CD14-positive monocyte (primary cell): ENCODE data around the gene UNKL. TPM values are rescaled to one million over a fixed set of nuclear protein-coding genes. Genes with fewer than 3 reads are reported as not detected.
A peak's percentile ranks its signal among the peaks of the same experiment; 100 is the strongest.

Experiments
- DNase-seq, 3 donors: peaks; one replicate each; pipeline ENCODE4 v3.0.0-alpha.2; 2011 to 2022
- H2AFZ ChIP-seq: 2 replicates; pipeline ENCODE4 v1.6.0; 2012; ENCODE audit warnings: mild to moderate bottlenecking, low read depth, low read length, inconsistent platforms; ENCODE audit not compliant: insufficient read depth, poor library complexity, severe bottlenecking
- H3K27ac ChIP-seq, 2 donors: 1 replicate in 1 of 2; 2 replicates in 1 of 2; pipeline ENCODE4 v1.5.1; 2012 to 2013; ENCODE audit warnings: low read length in 2 of 2, control low read depth in 1 of 2, inconsistent platforms in 1 of 2, low read depth in 1 of 2, mild to moderate bottlenecking in 1 of 2
- H3K27me3 ChIP-seq, 2 donors: one replicate each; pipeline versions ENCODE4 v1.6.0 to v1.6.1; 2011 to 2013; ENCODE audit warnings: low read length in 2 of 2; ENCODE audit not compliant: control insufficient read depth in 2 of 2, insufficient read depth in 2 of 2
- H3K36me3 ChIP-seq, 2 donors: replicated peaks in 1 of 2; 1 replicate in 1 of 2; 2 replicates in 1 of 2; pipeline versions ENCODE4 v1.5.1 to v1.6.1; 2012 to 2013; ENCODE audit warnings: low read length in 2 of 2, control low read depth in 1 of 2, inconsistent platforms in 1 of 2, mild to moderate bottlenecking in 1 of 2; ENCODE audit not compliant: insufficient read depth in 2 of 2, control insufficient read depth in 1 of 2
- H3K4me1 ChIP-seq, 2 donors: 1 replicate in 1 of 2; 2 replicates in 1 of 2; pipeline versions ENCODE4 v1.5.1 to v1.6.1; 2012 to 2013; ENCODE audit warnings: low read length in 2 of 2, control low read depth in 1 of 2, inconsistent platforms in 1 of 2, mild to moderate bottlenecking in 1 of 2, moderate library complexity in 1 of 2; ENCODE audit not compliant: insufficient read depth in 2 of 2, control insufficient read depth in 1 of 2
- H3K4me2 ChIP-seq: replicated peaks from 2 replicates; pipeline ENCODE3; 2012; ENCODE audit warnings: low read length, moderate library complexity, mild to moderate bottlenecking; ENCODE audit not compliant: poor library complexity, severe bottlenecking; ENCODE audit errors: extremely low read depth
- H3K4me3 ChIP-seq, 3 experiments: fragments of 200-600 bp in 1 of 3; sonication (generic) in 1 of 3; replicated peaks in 1 of 3; 1 replicate in 2 of 3; 2 replicates in 1 of 3; pipeline ENCODE4 v1.5.1; 2011 to 2013; ENCODE audit warnings: low read length in 3 of 3, mild to moderate bottlenecking in 3 of 3, control low read depth in 2 of 3, low read depth in 2 of 3, inconsistent platforms in 1 of 3, moderate library complexity in 1 of 3
- H3K79me2 ChIP-seq: 2 replicates; pipeline ENCODE4 v1.6.0; 2012; ENCODE audit warnings: mild to moderate bottlenecking, control low read depth, inconsistent platforms, low read length, moderate library complexity; ENCODE audit not compliant: insufficient read depth
- H3K9ac ChIP-seq: 2 replicates; pipeline ENCODE4 v1.6.0; 2017; ENCODE audit warnings: low read length, mild to moderate bottlenecking; ENCODE audit not compliant: insufficient read depth, poor library complexity, severe bottlenecking
- H3K9me3 ChIP-seq, 2 donors: replicated peaks in 1 of 2; 1 replicate in 1 of 2; 2 replicates in 1 of 2; pipeline versions ENCODE4 v1.5.1 to v1.6.1; 2012 to 2013; ENCODE audit warnings: low read length in 2 of 2, control low read depth in 1 of 2; ENCODE audit not compliant: control insufficient read depth in 1 of 2, insufficient read depth in 1 of 2
- H4K20me1 ChIP-seq: 2 replicates; pipeline ENCODE4 v1.6.0; 2012; ENCODE audit warnings: mild to moderate bottlenecking, low read length, control low read depth, moderate library complexity; ENCODE audit not compliant: insufficient read depth
- H3K27ac Mint-ChIP-seq, 7 donors: one replicate each; pipeline ENCODE4 v1.8.0; 2020; ENCODE audit warnings: mild to moderate bottlenecking in 7 of 7, mixed read lengths in 7 of 7, moderate library complexity in 6 of 7, inconsistent platforms in 2 of 7
- H3K27me3 Mint-ChIP-seq, 3 donors: one replicate each; pipeline ENCODE4 v1.8.0; 2021 to 2022; ENCODE audit warnings: low read depth in 3 of 3, mild to moderate bottlenecking in 3 of 3, mixed read lengths in 3 of 3, moderate library complexity in 3 of 3, inconsistent platforms in 1 of 3
- H3K36me3 Mint-ChIP-seq, 2 donors: one replicate each; pipeline ENCODE4 v1.8.0; 2020; ENCODE audit warnings: mixed read lengths in 2 of 2, inconsistent platforms in 1 of 2, mild to moderate bottlenecking in 1 of 2
- H3K4me1 Mint-ChIP-seq: one replicate; pipeline ENCODE4 v1.8.0; 2020; ENCODE audit warnings: mild to moderate bottlenecking, mixed read lengths
- H3K4me3 Mint-ChIP-seq, 2 donors: one replicate each; pipeline ENCODE4 v1.8.0; 2020; ENCODE audit warnings: mild to moderate bottlenecking in 2 of 2, mixed read lengths in 2 of 2, moderate library complexity in 1 of 2
- H3K9me3 Mint-ChIP-seq, 7 donors: one replicate each; pipeline ENCODE4 v1.8.0; 2020 to 2022; ENCODE audit warnings: mixed read lengths in 7 of 7, mild to moderate bottlenecking in 6 of 7, moderate library complexity in 6 of 7, inconsistent platforms in 2 of 7
- WGBS: methylation state at CpG from one replicate; pipeline ENCODE4 v1.1.5; 2013; ENCODE audit warnings: missing lambda C conversion rate; ENCODE audit not compliant: insufficient coverage; 5-methylcytosine and 5-hydroxymethylcytosine counted together
- intact Hi-C, 2 donors: fragments of 100-400 bp; cut with micrococcal nuclease; formaldehyde crosslinking; loops; one replicate each; pipeline versions ENCODE4 v1.15.0 to v1.15.1; 2023
- polyA plus RNA-seq, 3 donors: library from polyadenylated mRNA; depleted of rRNA in 1 of 3; unstranded in 2 of 3; stranded (reverse) in 1 of 3; fragments of 300-500 nt in 2 of 3; fragments of >200 nt in 1 of 3; fragmentation: Illumina TruSeq in 2 of 3; gene quantifications; 1 replicate in 2 of 3; 2 replicates in 1 of 3; pipeline ENCODE4 v1.2.3, GENCODE V29; 2012 to 2021
- TF ChIP-seq, protein P1 (sequence below): fragments of 200-600 bp; IDR thresholded peaks from one replicate; pipeline ENCODE4 v1.8.0; 2022; ENCODE audit warnings: antibody characterized with exemption, mild to moderate bottlenecking

UNKL gene
- polyA plus RNA-seq, 3 donors, result 1.2 to 19.9 (median 2.2) TPM

DNA sequence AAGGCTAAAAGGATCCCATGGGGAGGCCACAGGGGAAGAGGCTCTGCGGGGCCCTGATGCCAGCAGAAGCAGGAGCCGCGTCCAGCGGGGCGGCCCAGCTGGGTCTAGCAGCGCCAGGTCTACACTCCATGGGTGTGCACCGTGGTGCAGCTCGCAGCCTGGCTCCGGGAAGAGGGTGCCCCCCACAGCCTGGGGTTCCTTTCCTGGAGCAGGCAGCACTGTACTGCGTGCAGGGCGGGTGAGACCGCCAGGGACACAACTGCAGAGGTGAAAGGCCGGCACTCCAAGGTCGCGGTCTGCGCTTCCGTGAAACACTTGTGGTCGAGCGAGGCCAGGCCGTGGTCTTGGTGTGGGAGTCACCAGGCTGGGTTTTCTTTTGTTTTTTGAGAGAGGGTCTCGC, 36.3 kb upstream of the UNKL start:
- Histone ChIP-seq H4K20me1 (peaks cover 45% of the 10 kb centered on the region), H3K4me2 (no peak overlapping the region), H2AFZ (no peak overlapping the region), H3K9me3 (no peaks in the 10 kb centered on the region), H3K79me2 (no peaks in the 10 kb centered on the region), H3K4me3 (no peak overlapping the region), H3K27me3 (no peaks in the 10 kb centered on the region), H3K9ac (no peak overlapping the region), H3K27ac (no peak overlapping the region), H3K4me1 (no peaks in the 10 kb centered on the region), H3K36me3 (peaks cover 98 to 100% of the 10 kb centered on the region in 2 donors)
- H3K36me3 Mint-ChIP-seq, result peaks cover 65 to 86% of the 10 kb centered on the region in 2 donors
- no peaks in the 10 kb centered on the region for H3K4me1 Mint-ChIP-seq
- no peak overlapping the region for H3K4me3 Mint-ChIP-seq
- DNase-seq, result no peak
- H3K27me3 Mint-ChIP-seq, result peaks cover 0 to 1% (median 0%) of the 10 kb centered on the region in 3 donors
- WGBS, result 98% methylated on average over 21 of the region's 21 CpGs
- peak overlapping the region in 1 of 7 donors; percentile 25 for H3K27ac Mint-ChIP-seq
- intact Hi-C loops, result loop anchor here in 1 of 2 donors (10.0 kb wide), 1 partner anchor 54 kb away; no protein-coding TSS in a partner anchor
- TF ChIP-seq, protein P1, sequence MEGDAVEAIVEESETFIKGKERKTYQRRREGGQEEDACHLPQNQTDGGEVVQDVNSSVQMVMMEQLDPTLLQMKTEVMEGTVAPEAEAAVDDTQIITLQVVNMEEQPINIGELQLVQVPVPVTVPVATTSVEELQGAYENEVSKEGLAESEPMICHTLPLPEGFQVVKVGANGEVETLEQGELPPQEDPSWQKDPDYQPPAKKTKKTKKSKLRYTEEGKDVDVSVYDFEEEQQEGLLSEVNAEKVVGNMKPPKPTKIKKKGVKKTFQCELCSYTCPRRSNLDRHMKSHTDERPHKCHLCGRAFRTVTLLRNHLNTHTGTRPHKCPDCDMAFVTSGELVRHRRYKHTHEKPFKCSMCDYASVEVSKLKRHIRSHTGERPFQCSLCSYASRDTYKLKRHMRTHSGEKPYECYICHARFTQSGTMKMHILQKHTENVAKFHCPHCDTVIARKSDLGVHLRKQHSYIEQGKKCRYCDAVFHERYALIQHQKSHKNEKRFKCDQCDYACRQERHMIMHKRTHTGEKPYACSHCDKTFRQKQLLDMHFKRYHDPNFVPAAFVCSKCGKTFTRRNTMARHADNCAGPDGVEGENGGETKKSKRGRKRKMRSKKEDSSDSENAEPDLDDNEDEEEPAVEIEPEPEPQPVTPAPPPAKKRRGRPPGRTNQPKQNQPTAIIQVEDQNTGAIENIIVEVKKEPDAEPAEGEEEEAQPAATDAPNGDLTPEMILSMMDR, result no peak
- H3K9me3 Mint-ChIP-seq, result no peaks in the 10 kb centered on the region

DNA sequence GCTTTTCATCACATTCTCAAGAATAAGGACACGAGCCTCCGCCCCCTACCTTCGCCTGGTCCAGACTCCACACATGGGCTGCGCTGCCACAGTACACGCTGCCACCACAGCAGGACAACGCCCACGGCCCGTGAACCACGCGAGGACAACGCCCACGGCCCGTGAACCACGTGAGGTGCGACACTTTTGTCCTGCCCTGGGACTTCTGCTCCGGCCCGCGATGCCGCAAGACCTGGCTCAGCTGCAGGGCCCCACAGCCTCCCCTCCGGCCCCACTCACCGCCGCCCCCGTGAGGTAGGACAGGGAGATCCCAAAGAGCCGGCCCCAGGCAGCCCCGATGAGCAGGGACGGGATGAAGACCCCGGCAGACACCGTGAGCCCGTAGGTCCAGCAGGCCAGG, 35.7 kb upstream of the UNKL start:
- TF ChIP-seq, protein P1, result no peak
- Histone ChIP-seq H3K4me3 (no peak overlapping the region), H4K20me1 (peaks cover 39% of the 10 kb centered on the region), H3K4me1 (no peaks in the 10 kb centered on the region), H3K27ac (no peak overlapping the region), H3K4me2 (no peak overlapping the region), H2AFZ (no peak overlapping the region), H3K27me3 (no peaks in the 10 kb centered on the region), H3K9ac (no peak overlapping the region), H3K36me3 (peaks cover 96% of the 10 kb centered on the region in 2 donors), H3K79me2 (no peaks in the 10 kb centered on the region), H3K9me3 (no peaks in the 10 kb centered on the region)
- peaks cover 62 to 82% of the 10 kb centered on the region in 2 donors for H3K36me3 Mint-ChIP-seq
- WGBS, result 95% methylated on average over 25 of the region's 29 CpGs
- H3K4me3 Mint-ChIP-seq, result no peak overlapping the region
- no peaks in the 10 kb centered on the region for H3K4me1 Mint-ChIP-seq
- intact Hi-C loops, result loop anchor here in 1 of 2 donors (10.0 kb wide), 1 partner anchor 55 kb away; no protein-coding TSS in a partner anchor
- H3K27me3 Mint-ChIP-seq, result peaks cover 0 to 1% (median 0%) of the 10 kb centered on the region in 3 donors
- no peaks in the 10 kb centered on the region for H3K9me3 Mint-ChIP-seq
- DNase-seq, result no peak
- peak overlapping the region in 2 of 7 donors; percentile 19 to 33 for H3K27ac Mint-ChIP-seq
